CD4-positive, alpha-beta T cell treated with Interleukin-6 for 4 hours (primary cell): Measurements from ENCODE around the gene TMEM38B.
"Not testable (repeated sequence)": the region's sequence is repeated elsewhere in the genome, so short reads cannot be mapped to it uniquely, and the experiment has no call there.

Experiments used
- DNase-seq: peaks from one replicate; pipeline ENCODE4 v3.0.0-alpha.2; 2020; ENCODE audit warnings: mixed read lengths

TMEM38B gene

DNA sequence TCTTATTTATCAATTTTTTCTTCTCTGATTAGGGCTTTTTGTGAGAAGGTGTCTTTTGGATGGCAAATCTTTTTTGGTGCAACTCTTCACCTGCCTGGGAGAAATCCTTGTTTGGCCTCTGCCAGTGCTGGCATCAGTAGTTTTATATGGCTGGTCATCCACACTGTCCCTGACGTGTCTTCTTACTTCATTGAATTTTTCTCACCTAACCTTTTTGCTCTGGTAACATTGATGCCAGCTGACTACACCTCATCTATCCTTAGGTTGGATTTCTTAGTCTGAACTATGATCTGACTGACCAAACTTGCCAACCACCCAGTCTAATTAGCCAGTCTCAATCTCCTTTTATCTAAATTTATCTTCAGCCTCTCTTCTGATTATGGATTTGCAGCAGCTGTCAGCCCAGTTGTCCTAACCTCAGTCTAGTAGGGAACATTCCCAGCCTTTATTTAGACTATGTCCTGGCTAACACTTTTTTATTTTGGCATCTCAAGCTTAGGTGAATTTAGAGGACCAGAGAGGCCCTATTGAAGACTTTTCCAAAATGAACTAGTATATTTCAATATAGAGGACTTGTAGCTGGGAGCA lies 10.6 kb upstream of the TMEM38B start:
- DNase-seq = no peak

DNA sequence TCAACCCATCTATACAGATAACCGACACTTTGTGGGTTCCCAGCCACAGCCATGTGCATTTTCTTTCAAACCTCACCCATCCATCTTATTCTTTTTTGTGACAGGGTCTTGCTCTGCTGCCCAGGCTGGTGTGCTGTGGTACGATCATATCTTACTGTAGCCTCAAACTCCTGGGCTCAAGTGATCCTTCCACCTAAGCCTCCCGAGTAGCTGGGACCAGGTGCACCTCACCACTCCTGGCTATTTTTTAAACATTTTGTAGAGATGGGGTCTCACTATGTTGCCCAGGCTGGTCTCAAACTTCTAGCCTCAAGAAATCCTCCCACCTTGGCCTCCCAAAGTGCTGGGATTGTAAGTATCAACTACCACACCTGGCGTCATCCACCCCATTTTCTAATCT lies 7.4 kb upstream of the TMEM38B start:
- no peak for DNase-seq

DNA sequence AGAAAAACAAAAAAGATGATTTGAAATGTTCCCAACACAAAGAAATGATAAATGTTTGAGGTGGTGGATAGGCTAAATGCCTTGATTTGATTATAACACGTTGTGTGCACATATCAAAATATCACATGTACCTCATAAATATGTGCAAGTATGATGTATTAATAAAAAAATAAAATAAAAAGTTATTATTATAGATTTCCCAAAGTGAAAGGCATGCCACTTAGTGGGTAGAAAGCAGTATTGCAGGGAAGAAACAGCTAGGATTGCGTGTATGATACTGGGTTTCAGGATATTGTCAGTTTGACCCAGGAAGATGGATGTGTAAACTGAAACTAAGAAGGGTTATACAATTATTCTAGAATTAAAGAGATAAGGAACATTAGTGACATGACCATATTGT lies 3.6 kb upstream of the TMEM38B start:
- DNase-seq = no peak

DNA sequence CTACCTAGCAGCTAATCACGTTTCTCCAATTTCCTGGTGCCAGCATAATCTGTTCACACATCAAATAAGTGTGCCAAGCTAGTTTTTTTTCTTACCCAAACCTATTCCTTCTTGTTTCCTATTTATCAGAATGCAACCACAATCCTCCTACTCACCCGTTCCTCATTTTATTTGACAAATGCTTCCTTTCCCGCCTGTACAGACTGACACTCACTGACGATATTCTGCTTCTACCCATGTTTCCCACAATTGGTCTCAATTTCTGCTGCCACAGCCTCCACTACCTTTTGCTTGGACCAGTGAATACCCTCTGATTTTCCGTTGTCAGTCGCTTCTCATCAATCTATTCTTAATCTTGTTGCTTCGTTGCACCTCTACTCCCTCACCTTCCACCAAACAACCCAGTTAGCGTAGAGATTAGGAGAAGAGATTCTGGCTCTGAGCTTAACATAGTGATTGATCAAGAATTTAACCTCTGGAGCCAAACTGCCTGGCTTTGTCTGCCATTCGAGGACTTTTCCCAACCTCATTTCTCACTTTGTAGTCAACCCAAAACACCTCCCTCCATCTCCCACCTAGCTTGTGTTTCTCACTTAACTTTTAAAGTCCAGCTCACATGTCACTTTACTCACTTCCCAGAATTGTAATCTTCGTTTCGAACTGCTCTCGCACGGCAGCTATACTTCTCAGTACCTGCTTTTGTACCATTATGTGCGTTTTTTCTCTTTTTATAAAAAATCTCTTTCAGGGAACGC lies 729 bp upstream of the TMEM38B start:
- no peak for DNase-seq

- DNase-seq = peak; percentile 58
Observed at GRCh38 chr9:105694848-105695581, 674 bp downstream of the TMEM38B start.

GRCh38 chr9:105696219-105696793 lies 2.0 kb downstream of the TMEM38B start:
- DNase-seq = no peak

DNA sequence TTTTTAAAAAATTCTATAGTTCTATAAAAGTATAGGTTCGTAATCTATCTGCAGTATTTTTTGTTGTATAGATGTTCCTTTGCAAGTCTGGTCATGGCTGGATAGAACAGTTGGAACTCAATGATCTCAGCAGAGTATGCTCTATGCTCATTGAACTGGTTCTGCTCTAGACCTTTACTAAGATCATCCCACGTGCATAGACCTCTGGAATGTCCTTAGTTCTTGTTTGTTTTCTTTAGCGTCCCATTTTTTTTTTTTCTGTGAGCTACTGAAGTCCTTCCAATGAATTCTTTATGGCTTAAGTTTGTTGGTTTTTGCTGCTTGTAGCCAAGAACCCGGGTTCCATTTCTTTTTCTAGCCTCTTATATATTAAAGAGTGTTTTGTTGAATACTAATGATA lies 3.5 kb downstream of the TMEM38B start:
- DNase-seq = no peak

GRCh38 chr9:105698348-105698870 lies 4.1 kb downstream of the TMEM38B start:
- no peak for DNase-seq

GRCh38 chr9:105700668-105701067 lies 6.3 kb downstream of the TMEM38B start:
- DNase-seq = no peak

DNA sequence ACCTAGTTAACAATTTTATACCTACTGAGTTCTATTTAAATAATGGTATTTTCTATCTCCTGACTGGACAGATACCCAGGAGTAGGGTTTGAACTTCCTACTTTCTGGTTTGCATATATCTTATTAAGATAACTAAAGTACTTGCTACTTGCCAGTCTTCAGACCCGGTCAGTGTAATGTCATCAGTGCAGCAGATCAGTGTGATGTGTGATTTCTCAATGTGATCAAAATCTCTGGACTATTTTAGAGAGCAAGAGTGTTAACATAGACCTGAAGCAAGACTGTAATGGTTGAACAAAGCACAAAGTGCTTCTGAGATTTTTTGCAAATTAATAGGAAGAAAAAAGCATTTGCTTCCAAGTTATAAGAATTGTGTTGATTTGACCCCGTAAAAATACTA lies 6.8 kb downstream of the TMEM38B start:
- DNase-seq = no peak

GRCh38 chr9:105702207-105702606 lies 7.9 kb downstream of the TMEM38B start:
- DNase-seq = no peak

DNA sequence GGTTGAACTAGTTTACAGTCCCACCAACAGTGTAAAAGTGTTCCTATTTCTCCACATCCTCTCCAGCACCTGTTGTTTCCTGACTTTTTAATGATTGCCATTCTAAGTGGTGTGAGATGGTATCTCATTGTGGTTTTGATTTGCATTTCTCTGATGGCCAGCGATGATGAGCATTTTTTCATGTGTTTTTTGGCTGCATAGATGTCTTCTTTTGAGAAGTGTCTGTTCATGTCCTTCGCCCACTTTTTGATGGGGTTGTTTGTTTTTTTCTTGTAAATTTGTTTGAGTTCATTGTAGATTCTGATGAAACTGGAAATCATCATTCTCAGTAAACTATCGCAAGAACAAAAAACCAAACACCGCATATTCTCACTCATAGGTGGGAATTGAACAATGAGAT lies 9.3 kb downstream of the TMEM38B start:
- DNase-seq = not testable (repeated sequence)

- DNase-seq = no peak
Observed at GRCh38 chr9:105706156-105706555, 11.8 kb downstream of the TMEM38B start.

DNA sequence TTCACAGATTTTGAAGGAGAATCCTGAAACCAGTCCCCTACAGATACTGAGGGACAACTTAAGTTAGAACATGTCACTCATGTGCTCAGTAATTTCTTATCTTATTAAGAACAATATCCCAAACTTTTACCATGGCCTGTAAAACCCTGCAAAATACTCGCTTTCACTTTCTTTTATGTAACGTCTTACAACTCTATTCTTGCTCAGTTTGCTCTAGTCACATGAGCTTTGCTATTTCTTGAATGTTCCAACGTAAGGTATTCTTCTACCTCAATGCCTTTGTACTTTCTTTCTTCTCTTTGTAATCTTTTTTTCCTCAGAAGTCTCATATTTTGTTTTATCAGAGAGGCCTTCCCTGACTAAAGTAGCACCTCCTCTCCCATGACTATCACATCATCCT lies 14.1 kb downstream of the TMEM38B start:
- no peak for DNase-seq

DNA sequence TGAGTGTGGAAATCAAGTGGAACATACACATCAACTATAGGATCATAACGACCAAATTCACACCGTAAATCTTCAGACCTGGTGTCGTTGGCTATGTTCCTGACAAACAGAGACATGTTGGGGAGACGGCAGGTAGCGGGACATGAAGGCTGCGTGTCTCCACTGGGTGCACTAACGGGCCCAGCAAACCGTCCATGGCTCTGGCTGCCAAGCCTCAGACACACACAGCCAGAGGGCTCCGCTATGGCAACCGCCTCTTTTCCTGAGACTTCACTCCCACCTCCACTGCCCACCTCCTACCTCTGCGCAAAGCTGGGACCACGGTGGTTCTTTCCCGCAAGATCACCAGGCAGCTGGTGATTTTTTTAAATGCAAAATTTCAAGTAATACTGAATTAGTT lies 16.3 kb downstream of the TMEM38B start:
- no peak for DNase-seq

DNA sequence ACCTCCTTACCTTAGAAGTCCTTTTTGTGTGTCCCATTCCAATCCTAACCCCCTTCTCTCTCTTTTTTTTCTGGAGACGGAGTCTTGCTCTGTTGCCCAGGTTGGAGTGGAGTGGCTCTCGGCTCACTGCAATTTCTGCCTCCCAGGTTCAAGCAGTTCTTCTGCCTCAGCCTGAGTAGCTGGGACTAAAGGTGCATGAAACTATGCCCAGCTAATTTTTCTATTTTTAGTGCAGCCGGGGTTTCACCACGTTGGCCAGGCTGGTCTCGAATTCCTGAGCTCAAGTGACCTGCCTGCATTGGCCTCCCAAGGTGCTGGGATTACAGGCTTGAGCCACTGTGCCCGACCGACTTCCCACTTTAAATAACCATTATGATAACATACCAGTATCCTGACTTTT lies 17.5 kb downstream of the TMEM38B start:
- no peak for DNase-seq

DNA sequence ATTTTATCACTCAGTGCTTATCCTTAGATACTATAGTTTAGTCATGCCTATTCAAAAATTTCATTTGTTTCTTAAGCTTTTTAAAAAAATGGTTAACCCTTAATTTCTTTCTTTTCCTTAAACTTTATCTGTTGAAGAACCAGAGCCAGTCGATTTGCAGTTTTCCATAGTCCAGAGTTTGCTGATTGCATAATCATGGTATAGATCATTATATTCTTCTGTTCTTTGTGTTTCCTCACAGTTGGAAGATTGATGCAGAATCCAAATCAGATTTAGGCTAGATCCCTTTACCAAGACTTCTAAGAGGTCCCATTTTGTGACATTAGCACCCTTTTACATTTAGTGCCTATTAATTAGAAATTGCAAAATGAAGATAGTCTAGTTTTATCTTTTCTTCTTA lies 18.0 kb downstream of the TMEM38B start:
- DNase-seq = no peak

GRCh38 chr9:105712773-105713172 lies 18.4 kb downstream of the TMEM38B start:
- no peak for DNase-seq

DNA sequence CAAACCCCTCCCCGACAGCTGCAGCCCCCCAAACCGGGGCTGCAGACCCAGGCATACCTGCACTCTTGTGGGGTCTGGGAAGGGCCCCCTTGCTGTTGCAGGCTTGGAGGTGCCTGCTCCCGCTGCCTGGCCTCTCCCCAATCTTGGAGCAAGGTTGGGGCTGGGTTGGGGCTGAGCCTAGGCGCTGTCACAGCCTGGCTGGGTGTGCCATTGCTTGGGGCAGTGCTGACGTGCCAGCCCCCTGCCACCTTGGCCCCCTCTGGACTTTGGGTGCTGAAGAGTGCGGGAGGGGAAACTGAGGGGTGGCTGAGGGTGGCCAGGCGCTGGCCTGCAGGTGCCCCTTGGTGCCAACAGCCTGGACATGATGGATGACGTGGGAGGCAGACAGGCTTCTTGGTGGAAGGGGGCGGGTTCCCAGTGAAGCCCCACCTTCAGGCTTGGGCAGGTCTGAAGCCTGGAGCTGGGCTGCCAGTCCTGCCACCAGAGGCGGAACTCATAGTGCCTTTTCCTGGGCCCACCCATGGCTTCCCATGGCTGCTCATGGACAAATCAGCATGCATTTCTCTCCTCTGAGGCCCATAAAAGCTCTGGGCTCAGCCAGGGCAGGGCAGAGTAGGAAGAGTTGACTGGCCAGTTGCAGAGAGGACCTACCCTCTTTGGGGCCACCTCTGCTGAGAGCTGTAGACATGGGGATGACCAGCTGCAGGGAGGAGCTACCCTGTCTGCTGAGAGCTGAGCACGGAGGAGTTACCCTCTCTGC lies 19.1 kb downstream of the TMEM38B start:
- DNase-seq = no peak

- DNase-seq = no peak
Observed at GRCh38 chr9:105714020-105714331, 19.6 kb downstream of the TMEM38B start.

GRCh38 chr9:105716146-105716545 lies 21.8 kb downstream of the TMEM38B start:
- DNase-seq = no peak

DNA sequence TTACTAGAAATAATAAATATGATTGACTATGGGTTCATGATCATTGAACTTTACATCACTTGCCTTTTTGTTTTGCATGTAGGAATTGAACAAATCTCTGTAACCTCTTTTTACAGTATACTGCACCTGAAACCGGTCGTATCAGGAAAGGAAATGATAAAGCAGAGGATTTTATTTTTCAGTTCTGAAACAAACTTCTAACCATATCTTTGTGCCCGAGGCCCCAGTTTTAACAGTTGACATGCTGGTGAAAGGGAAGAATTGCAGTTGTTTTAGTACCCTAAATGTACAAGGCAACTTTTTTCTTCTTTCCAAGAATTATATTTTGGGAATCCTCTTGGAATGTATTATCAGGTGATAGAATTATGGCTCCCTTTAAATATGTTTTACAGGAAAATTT lies 27.8 kb downstream of the TMEM38B start:
- DNase-seq = no peak

DNA sequence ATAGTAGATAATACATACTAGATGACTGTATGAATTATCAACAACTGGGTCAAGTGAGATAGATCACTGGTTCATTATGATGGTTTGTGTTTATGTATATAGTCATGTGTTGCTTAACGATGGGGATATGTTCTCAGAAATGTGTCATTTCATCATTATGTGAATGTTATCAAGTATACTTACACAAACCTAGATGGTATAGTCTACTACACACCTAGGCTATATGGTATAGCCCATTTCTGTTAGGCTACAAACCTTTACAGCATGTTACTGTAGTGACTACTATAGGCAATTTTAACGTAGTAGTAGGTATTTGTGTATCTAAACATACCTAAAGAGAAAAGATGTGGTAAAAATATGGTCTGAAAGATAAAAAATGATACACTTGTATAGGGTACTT lies 31.0 kb downstream of the TMEM38B start:
- DNase-seq = no peak
